Measurements from ENCODE around the gene SATB2.

Gene SATB2

GRCh38 chr2:199443589-199444130, 14.1 kb downstream of the SATB2 start:
- Histone ChIP-seq H2AFZ (ENCODE audit: low read length) (no peak overlapping the region), H3K9ac (ENCODE audit: low read length) (no peak overlapping the region), H3K9me2 (ENCODE audit: low read depth, low read length) (no peaks in the 10 kb centered on the region), H3K4me2 (ENCODE audit: low read length) (no peak overlapping the region; the same call in 1 of the 2 replicates), H3K36me3 (ENCODE audit: insufficient read depth, low read length) (no peaks in the 10 kb centered on the region), H3K9me3 (ENCODE audit: low read length) (no peaks in the 10 kb centered on the region), H3K79me2 (ENCODE audit: insufficient read depth, low read length) (no peaks in the 10 kb centered on the region), H3K27ac (ENCODE audit: low read depth, low read length, poor library complexity, severe bottlenecking) (peak overlapping the region; percentile 14), H3F3A (ENCODE audit: insufficient read depth, low read length) (no peaks in the 10 kb centered on the region), H3K4me3 (ENCODE audit: low read depth, low read length, poor library complexity, severe bottlenecking) (no peak overlapping the region), H3K4me1 (ENCODE audit: insufficient read depth, low read length, severe bottlenecking) (peaks cover 75% of the 10 kb centered on the region), H4K20me1 (ENCODE audit: insufficient read depth, low read length) (no peaks in the 10 kb centered on the region), H3K27me3 (ENCODE audit: insufficient read depth, low read length) (no peaks in the 10 kb centered on the region)
- TF ChIP-seq CTCF (IDR thresholded peaks at IDR 0.05; ENCODE audit: low read length) (no peak), EZH2 (IDR thresholded peaks at IDR 0.05; ENCODE audit: borderline replicate concordance, low read length) (no peak)

- Histone ChIP-seq H3K9me3 (ENCODE audit: low read length) (no peaks in the 10 kb centered on the region), H2AFZ (ENCODE audit: low read length) (no peak overlapping the region), H3K27ac (ENCODE audit: low read depth, low read length, poor library complexity, severe bottlenecking) (no peak overlapping the region), H3K27me3 (ENCODE audit: insufficient read depth, low read length) (no peaks in the 10 kb centered on the region), H3K9ac (ENCODE audit: low read length) (no peak overlapping the region), H3K36me3 (ENCODE audit: insufficient read depth, low read length) (no peaks in the 10 kb centered on the region), H4K20me1 (ENCODE audit: insufficient read depth, low read length) (no peaks in the 10 kb centered on the region), H3K4me2 (ENCODE audit: low read length) (no peak overlapping the region), H3K79me2 (ENCODE audit: insufficient read depth, low read length) (no peaks in the 10 kb centered on the region), H3K9me2 (ENCODE audit: low read depth, low read length) (no peaks in the 10 kb centered on the region), H3K4me1 (ENCODE audit: insufficient read depth, low read length, severe bottlenecking) (peaks cover 74% of the 10 kb centered on the region), H3F3A (ENCODE audit: insufficient read depth, low read length) (no peaks in the 10 kb centered on the region), H3K4me3 (ENCODE audit: low read depth, low read length, poor library complexity, severe bottlenecking) (no peak overlapping the region)
- TF ChIP-seq EZH2 (IDR thresholded peaks at IDR 0.05; ENCODE audit: borderline replicate concordance, low read length) (no peak), CTCF (IDR thresholded peaks at IDR 0.05; ENCODE audit: low read length) (no peak)
These were observed 15.6 kb downstream of the SATB2 start for GRCh38 chr2:199442173-199442572.

- Histone ChIP-seq H3K4me2 (ENCODE audit: low read length) (no peak overlapping the region), H3K27ac (ENCODE audit: low read depth, low read length, poor library complexity, severe bottlenecking) (no peak overlapping the region), H3K79me2 (ENCODE audit: insufficient read depth, low read length) (no peaks in the 10 kb centered on the region), H3K36me3 (ENCODE audit: insufficient read depth, low read length) (no peaks in the 10 kb centered on the region), H3K4me1 (ENCODE audit: insufficient read depth, low read length, severe bottlenecking) (peaks cover 74% of the 10 kb centered on the region), H3K9ac (ENCODE audit: low read length) (no peak overlapping the region), H3F3A (ENCODE audit: insufficient read depth, low read length) (no peaks in the 10 kb centered on the region), H3K9me3 (ENCODE audit: low read length) (no peaks in the 10 kb centered on the region), H4K20me1 (ENCODE audit: insufficient read depth, low read length) (no peaks in the 10 kb centered on the region), H3K27me3 (ENCODE audit: insufficient read depth, low read length) (no peaks in the 10 kb centered on the region), H3K4me3 (ENCODE audit: low read depth, low read length, poor library complexity, severe bottlenecking) (no peak overlapping the region), H3K9me2 (ENCODE audit: low read depth, low read length) (no peaks in the 10 kb centered on the region), H2AFZ (ENCODE audit: low read length) (no peak overlapping the region)
- TF ChIP-seq CTCF (IDR thresholded peaks at IDR 0.05; ENCODE audit: low read length) (no peak), EZH2 (IDR thresholded peaks at IDR 0.05; ENCODE audit: borderline replicate concordance, low read length) (no peak)
These were observed 16.0 kb downstream of the SATB2 start for GRCh38 chr2:199441759-199442158.

All from OCI-LY1 (cell line).